Activated naive CD4-positive, alpha-beta T cell treated with anti-CD3 and anti-CD28 coated beads for 36 hours (primary cell): ENCODE data around the gene FAM20C. TPM values are rescaled to one million over a fixed set of nuclear protein-coding genes. Genes with fewer than 3 reads are reported as not detected.

Experiments used
- CTCF ChIA-PET: fragments of 350-600 bp; sonication (Branson Sonifier 250); formaldehyde crosslinking; loops from one replicate; lab custom pipeline; 2021; ENCODE audit warnings: antibody characterized with exemption; lab: Charles Lee
- DNase-seq: peaks from one replicate; pipeline ENCODE4 v3.0.0-alpha.2; 2020
- H3K27ac Mint-ChIP-seq: one replicate; pipeline ENCODE4 v1.8.0; 2021; ENCODE audit warnings: mild to moderate bottlenecking, mixed read lengths
- H3K27me3 Mint-ChIP-seq: one replicate; pipeline ENCODE4 v1.8.0; 2021; ENCODE audit warnings: low read depth, mixed read lengths
- H3K36me3 Mint-ChIP-seq: one replicate; pipeline ENCODE4 v1.8.0; 2021; ENCODE audit warnings: low read depth, mixed read lengths
- H3K4me1 Mint-ChIP-seq: one replicate; pipeline ENCODE4 v1.8.0; 2021; ENCODE audit warnings: low read depth, mixed read lengths
- H3K4me3 Mint-ChIP-seq: one replicate; pipeline ENCODE4 v1.8.0; 2021; ENCODE audit warnings: mild to moderate bottlenecking, moderate library complexity, mixed read lengths
- H3K9me3 Mint-ChIP-seq: one replicate; pipeline ENCODE4 v1.8.0; 2021; ENCODE audit warnings: mixed read lengths
- intact Hi-C: fragments of 100-400 bp; cut with micrococcal nuclease; formaldehyde crosslinking; loops from one replicate; pipeline ENCODE4 v1.15.1; 2023
- total RNA-seq, 2 experiments: library from RNA; stranded (reverse); gene quantifications; one replicate each; pipeline ENCODE4 v1.2.3, GENCODE V29; 2021

Gene FAM20C
- total RNA-seq, 2 experiments from 2014 or later = 0.26 to 0.91 TPM

DNA sequence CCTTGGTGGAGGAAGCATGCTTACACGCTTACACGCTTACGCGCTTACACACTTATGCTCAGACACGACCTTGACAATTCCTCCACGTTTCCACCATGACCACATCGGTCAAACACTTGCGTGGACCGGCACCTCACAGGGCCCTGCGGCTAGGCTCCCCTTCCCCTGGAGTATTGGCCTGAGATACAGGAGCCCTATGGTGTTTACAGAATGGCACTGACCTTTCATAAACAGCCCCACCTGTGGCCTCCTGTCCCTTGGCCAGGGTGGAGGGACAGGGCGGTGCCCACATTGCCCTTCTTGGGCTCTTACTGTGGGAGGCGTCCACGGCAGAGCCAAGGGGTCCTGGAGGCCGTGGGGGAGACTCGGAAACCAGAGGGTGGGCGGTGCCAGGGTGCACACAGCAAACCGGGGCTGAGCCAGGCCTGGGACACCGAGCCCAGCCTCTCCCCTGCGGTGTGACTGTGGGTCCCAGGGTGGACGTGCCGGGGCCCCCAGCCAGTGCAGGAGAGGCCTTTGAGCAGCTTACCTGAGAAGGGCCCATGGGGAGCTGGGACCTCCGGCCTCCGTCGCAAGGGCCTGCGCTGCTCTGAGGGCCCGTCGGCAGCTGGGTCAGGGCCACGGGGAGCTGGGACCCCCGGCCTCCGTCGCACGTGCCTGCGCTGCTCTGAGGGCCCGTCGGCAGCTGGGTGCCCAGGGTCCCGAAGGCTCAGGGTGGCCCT lies 53.4 kb downstream of the FAM20C start:
- Mint-ChIP-seq H3K36me3 (no peaks in the 10 kb centered on the region), H3K9me3 (no peaks in the 10 kb centered on the region), H3K4me1 (no peaks in the 10 kb centered on the region), H3K27me3 (no peaks in the 10 kb centered on the region), H3K4me3 (no peak overlapping the region), H3K27ac (no peak overlapping the region)
- no peak for DNase-seq
- CTCF ChIA-PET = no interaction called here
- intact Hi-C loops = no loop called here

DNA sequence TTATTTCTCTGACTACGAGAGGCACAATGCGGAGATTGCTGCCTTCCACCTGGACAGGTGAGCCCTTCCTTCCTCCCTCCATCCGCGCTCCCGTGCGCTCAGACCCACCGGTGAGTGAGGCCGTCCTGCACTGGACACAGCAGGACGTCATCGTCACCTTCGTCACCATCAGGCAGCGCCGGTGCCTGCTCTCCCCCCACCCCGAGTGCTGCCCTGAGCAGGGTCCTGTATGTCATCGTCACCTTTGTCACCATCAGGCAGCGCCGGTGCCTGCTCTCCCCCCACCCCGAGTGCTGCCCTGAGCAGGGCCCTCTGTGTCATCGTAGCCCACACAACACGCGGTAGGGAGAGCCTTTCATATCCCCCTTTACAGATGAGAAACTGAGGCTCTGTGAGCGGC lies 54.1 kb downstream of the FAM20C start:
- no peaks in the 10 kb centered on the region for H3K27me3 Mint-ChIP-seq
- intact Hi-C loops = no loop called here

DNA sequence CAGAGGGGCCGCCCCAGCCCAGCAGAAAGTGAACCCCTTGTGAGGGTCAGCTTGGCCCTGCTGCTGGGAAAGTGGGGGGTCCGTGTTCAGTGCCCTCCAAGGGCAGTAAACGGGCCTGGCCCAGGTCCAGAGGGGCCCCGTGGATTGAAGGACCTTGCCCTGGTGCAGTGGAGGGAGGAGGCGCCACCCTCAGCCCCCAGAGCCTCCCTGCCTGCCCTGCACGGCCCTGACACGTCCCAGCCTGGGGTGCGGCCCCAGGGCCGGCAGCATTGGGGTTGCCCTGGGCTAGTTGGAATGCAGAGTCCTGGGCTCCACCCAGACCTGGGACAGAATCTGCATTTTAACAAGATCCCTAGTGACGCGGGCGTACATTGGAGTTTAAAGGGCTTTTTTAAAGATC lies 54.8 kb downstream of the FAM20C start:
- Mint-ChIP-seq H3K9me3 (no peaks in the 10 kb centered on the region), H3K27me3 (no peaks in the 10 kb centered on the region), H3K4me3 (no peak overlapping the region), H3K27ac (no peak overlapping the region), H3K4me1 (no peaks in the 10 kb centered on the region), H3K36me3 (no peaks in the 10 kb centered on the region)
- intact Hi-C loops = no loop called here
- CTCF ChIA-PET = no interaction called here
- DNase-seq = no peak

More for the DNA sequence above, 54.1 kb downstream of the FAM20C start:
- H3K4me3 Mint-ChIP-seq = no peak overlapping the region
- no peak for DNase-seq
- no peaks in the 10 kb centered on the region for H3K4me1 Mint-ChIP-seq
- CTCF ChIA-PET = no interaction called here
- H3K36me3 Mint-ChIP-seq = no peaks in the 10 kb centered on the region
- no peak overlapping the region for H3K27ac Mint-ChIP-seq
- no peaks in the 10 kb centered on the region for H3K9me3 Mint-ChIP-seq

DNA sequence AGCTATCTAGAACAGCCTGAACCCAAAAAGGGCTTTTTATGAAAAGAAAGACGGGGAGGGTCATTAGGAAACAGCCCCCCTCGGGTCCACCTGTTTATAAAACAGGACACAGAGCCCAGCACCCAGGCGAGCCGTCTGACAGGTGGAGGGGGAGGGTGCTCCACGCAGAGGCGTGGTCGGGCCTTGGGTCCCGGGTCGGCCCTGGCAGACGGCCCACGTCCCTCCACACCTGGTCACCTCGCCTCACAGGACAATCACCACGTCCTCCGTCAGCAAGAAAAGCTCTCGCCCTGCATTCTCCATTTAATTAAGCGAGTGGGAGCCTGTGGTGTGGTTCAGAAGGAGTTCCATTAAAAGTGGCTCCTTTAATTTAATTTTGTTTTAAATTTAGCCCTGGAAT lies 55.3 kb downstream of the FAM20C start:
- CTCF ChIA-PET = no interaction called here
- H3K27ac Mint-ChIP-seq = no peak overlapping the region

DNA sequence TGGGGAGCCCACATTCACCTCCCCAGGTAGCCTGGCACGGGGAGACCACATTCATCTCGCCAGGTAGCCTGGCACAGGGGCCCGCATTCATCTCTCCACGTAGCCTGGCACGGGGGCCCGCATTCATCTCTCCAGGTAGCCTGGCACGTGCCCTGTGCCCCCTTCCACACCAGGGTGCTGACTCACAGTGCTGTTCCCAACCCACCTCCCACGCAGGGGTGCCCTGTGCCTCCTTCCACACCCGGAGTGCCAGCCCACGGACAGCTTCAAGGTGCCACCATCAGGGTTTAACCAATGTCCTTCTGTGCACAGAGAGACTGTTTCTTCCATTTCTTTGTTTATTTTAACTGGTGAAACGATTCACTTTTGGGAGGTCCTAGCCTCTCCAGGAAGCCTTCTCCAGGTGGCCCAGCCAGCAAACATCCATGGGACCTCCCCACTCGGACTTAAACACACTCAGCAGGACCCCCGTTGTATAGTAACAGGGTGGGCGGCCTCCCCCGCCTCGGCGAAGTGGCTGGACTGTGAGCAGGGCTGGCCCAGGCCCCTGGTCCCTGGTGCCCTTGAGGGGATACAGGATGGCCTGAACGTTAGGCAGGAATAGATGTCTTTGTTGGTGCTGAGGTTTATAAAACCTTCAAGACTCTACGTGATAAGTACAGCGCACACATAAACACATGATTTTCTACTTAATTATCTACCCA lies 56.5 kb downstream of the FAM20C start:
- CTCF ChIA-PET = no interaction called here
- Mint-ChIP-seq H3K4me3 (no peak overlapping the region), H3K36me3 (no peaks in the 10 kb centered on the region), H3K4me1 (no peaks in the 10 kb centered on the region), H3K27ac (no peak overlapping the region), H3K27me3 (no peaks in the 10 kb centered on the region), H3K9me3 (no peaks in the 10 kb centered on the region)
- DNase-seq = no peak
- intact Hi-C loops = no loop called here

More for the DNA sequence above, 55.3 kb downstream of the FAM20C start:
- H3K4me1 Mint-ChIP-seq = no peaks in the 10 kb centered on the region
- H3K36me3 Mint-ChIP-seq = no peaks in the 10 kb centered on the region
- no peaks in the 10 kb centered on the region for H3K9me3 Mint-ChIP-seq
- H3K4me3 Mint-ChIP-seq = no peak overlapping the region
- no peak for DNase-seq
- intact Hi-C loops = no loop called here
- no peaks in the 10 kb centered on the region for H3K27me3 Mint-ChIP-seq

DNA sequence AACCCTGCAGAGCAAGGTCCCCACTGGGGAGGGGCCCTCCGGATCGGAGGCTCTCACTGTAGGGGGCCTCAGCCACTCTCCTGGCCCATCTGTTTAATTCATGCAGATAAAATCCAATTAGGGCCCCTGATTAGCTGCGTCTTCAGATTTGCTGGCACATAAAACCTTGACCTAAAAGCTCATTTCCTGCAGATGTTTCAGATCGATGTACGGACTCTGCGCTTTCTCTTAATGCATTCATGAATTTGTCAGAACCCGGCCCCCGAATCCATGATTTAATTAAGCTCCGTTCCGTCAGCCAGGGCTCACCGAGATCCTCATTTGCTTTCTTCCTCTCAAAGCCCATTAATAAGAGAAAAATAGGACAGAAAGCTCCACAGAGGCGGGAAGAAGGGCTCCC lies 57.6 kb downstream of the FAM20C start:
- H3K36me3 Mint-ChIP-seq = no peaks in the 10 kb centered on the region
- H3K4me3 Mint-ChIP-seq = no peak overlapping the region
- intact Hi-C loops = no loop called here
- H3K9me3 Mint-ChIP-seq = no peaks in the 10 kb centered on the region
- no peaks in the 10 kb centered on the region for H3K27me3 Mint-ChIP-seq
- no peak overlapping the region for H3K27ac Mint-ChIP-seq
- CTCF ChIA-PET = no interaction called here
- no peaks in the 10 kb centered on the region for H3K4me1 Mint-ChIP-seq
- no peak for DNase-seq

DNA sequence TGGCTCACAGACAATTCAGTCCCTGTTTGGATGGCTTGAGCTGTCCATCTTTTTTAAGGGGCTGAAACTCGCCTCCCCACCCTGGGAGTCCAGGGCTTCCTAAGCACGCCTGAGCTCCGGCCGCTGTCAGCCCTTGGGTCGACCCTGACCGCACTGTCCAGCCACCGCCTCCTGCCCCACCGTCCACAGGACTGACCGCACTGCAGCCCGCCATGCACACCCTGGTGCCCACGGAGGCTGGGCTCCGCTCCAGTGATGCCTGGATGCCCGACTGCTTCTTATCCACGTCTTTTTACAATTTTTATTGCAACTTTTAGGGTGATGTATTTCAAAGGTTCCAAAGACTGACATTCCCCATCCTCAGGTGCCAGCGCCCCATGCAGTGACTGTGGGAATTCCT lies 58.2 kb downstream of the FAM20C start:
- CTCF ChIA-PET = no interaction called here
- Mint-ChIP-seq H3K4me3 (no peak overlapping the region), H3K27ac (no peak overlapping the region), H3K36me3 (no peaks in the 10 kb centered on the region), H3K27me3 (no peaks in the 10 kb centered on the region), H3K4me1 (no peaks in the 10 kb centered on the region), H3K9me3 (no peaks in the 10 kb centered on the region)
- intact Hi-C loops = no loop called here
- no peak for DNase-seq

DNA sequence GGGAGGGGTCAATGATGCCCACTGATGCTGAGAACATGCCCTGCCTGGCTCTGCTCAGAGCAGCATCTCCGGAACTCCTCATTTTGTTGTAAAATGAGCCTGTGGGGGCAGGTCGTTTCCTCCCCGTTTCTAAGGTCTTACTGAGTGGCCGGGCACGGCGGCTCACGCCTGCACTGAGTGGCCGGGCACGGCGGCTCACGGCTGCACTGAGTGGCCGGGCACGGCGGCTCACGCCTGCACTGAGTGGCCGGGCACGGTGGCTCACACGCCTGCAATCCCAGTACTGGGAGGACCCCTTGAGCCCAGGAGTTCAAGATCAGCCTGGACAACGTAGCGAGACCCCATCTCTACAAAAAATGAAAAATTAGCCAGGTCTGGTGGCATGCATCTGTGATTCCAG lies 58.6 kb downstream of the FAM20C start:
- intact Hi-C loops = no loop called here
- no peaks in the 10 kb centered on the region for H3K4me1 Mint-ChIP-seq
- H3K9me3 Mint-ChIP-seq = no peaks in the 10 kb centered on the region
- H3K27me3 Mint-ChIP-seq = no peaks in the 10 kb centered on the region
- CTCF ChIA-PET = no interaction called here
- no peaks in the 10 kb centered on the region for H3K36me3 Mint-ChIP-seq
- no peak overlapping the region for H3K4me3 Mint-ChIP-seq
- no peak overlapping the region for H3K27ac Mint-ChIP-seq
- no peak for DNase-seq

DNA sequence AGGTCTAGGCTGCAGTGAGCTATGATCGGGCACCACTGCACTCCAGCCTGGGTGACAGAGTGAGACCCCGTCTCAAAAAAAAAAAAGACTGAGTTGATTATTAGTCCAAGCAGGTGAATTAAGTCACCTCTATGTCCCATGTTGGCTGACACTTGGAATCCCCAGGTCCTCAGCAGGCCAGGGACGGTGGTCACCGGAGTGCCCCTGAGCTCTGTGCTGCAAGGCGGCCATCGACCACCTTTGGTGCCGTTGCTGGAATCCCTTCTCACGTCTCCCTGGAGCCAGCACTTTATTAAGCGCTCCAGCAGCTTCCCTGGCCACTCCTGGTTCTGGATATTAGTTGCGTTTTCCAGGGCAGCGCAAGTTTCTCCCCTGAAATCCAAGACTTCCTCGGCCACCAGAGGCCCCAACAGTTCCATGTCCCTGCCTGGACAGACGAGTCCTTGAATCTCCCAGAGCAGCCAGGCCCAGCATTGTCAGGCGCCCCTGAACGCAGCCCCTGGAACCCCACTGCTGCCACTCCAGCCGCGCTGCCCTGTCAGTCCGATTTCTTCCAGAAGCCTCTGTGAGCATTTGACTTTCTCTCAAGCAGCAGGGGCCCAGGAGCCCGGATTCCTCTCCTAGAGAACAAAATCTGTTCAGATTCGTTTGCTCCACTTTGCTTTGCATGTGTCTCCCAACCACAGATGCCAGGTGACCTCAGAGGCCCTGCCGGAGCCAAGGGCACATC lies 59.2 kb downstream of the FAM20C start:
- H3K9me3 Mint-ChIP-seq = no peaks in the 10 kb centered on the region
- H3K27ac Mint-ChIP-seq = no peak overlapping the region
- H3K27me3 Mint-ChIP-seq = no peaks in the 10 kb centered on the region

DNA sequence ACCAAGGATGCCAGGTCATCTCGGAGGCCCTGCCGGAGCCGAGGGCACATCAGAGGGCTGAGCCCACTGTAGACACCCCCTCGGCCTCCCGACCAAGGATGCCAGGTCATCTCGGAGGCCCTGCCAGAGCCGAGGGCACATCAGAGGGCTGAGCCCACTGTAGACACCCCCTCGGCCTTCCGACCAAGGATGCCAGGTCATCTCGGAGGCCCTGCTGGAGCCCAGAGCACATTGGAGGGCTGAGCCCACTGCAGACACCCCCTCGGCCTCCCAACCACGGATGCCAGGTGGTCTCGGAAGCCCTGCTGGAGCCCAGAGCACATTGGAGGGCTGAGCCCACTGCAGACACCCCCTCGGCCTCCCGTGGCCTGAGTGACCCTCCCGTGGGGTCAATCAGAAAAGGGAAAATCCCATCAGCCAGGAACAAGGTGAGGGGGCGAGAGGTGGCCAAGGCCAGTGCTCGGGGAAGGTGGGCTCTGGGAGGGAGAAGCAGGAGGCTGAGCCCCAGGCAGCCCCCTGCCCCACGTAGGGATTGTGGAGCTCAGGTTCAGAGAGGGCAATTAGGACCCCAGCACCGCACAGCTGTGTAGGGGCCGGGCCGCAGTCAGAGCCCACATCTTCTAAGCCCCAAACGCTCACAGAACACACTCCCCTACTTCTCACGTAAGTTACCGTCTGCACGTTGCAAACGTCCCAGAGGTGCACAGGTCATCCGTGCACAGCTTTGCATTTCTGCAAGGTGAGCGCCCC lies 60.0 kb downstream of the FAM20C start:
- Mint-ChIP-seq H3K36me3 (no peaks in the 10 kb centered on the region), H3K4me1 (no peaks in the 10 kb centered on the region), H3K9me3 (no peaks in the 10 kb centered on the region), H3K4me3 (no peak overlapping the region), H3K27me3 (no peaks in the 10 kb centered on the region), H3K27ac (no peak overlapping the region)
- DNase-seq = no peak
- CTCF ChIA-PET = no interaction called here
- intact Hi-C loops = no loop called here

More for the DNA sequence above, 59.2 kb downstream of the FAM20C start:
- intact Hi-C loops = no loop called here
- Mint-ChIP-seq H3K4me1 (no peaks in the 10 kb centered on the region), H3K36me3 (no peaks in the 10 kb centered on the region), H3K4me3 (no peak overlapping the region)
- CTCF ChIA-PET = no interaction called here
- no peak for DNase-seq

DNA sequence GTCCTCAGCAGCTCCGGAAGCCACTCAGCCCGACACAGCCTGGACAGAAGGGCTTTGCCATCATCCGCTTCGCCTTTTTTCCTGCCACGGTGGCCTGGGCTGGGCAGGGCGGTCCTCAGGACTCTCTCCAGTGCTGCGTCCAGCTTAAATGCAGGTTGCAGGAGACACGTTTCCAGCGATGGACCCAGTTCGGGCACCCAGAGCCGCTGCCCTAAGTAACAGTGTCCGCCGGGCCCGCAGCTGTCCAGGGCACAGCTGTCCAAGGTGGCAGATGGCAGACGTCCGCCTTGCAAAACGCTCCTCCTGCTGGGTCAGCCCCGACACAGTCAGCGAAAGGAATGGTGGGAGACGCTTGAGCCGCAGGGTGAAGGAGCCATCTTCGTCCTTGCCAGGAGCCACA lies 60.6 kb downstream of the FAM20C start:
- Mint-ChIP-seq H3K9me3 (no peaks in the 10 kb centered on the region), H3K4me3 (no peak overlapping the region), H3K27me3 (no peaks in the 10 kb centered on the region), H3K4me1 (no peaks in the 10 kb centered on the region), H3K36me3 (no peaks in the 10 kb centered on the region), H3K27ac (no peak overlapping the region)
- DNase-seq = no peak
- CTCF ChIA-PET = no interaction called here
- intact Hi-C loops = no loop called here

DNA sequence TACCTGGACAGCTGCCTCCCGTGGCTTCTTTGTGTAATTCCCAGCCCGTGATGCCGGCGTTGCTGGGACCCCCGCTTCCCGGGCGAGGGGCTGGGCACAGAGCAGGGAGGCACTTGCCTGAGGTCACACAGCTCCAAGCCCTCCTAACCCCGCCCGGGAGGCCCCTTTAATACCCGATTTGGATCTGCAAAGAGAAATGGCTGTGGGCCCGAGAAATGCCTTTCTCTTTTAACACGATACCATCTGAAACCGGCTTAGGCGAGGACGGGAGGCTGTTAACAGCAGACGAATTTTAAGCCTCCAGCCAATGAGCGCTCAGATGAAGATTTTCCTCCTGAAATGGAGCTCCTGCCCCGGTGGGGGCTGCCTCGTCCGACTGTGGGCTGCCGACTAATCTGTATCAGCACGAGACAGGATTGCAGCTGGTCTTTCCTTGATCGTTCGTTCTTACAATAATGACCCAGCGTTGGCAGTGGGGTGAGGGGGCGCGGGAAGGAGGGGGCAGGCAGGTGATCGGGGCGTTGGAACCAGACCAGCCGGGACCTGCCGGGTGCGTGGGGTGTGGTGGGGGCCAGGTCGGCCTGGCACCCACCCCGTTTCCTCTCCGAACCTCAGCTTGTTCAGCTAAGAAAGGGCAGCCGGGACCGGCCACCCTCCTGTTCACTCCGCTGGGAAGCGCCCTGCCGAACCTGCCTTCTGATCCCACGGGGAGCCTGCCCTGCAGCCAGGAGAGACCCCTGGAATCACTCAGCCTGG lies 61.4 kb downstream of the FAM20C start:
- no peaks in the 10 kb centered on the region for H3K9me3 Mint-ChIP-seq
- CTCF ChIA-PET = no interaction called here
- intact Hi-C loops = no loop called here
- no peaks in the 10 kb centered on the region for H3K36me3 Mint-ChIP-seq
- H3K4me3 Mint-ChIP-seq = no peak overlapping the region
- H3K27me3 Mint-ChIP-seq = no peaks in the 10 kb centered on the region
- H3K27ac Mint-ChIP-seq = no peak overlapping the region
- no peaks in the 10 kb centered on the region for H3K4me1 Mint-ChIP-seq
- DNase-seq = no peak
